Activated CD4-positive, alpha-beta T cell treated with anti-CD3 and anti-CD28 coated beads, Interleukin-10, Interleukin-2, amounts not matched to agents 100 ng/mL and 50 ng/mL, durations not matched to agents 16 hours and 8 hours (primary cell): Measurements from ENCODE around the gene NEK1.
A peak's percentile ranks its signal among the peaks of the same experiment; 100 is the strongest.
"Not testable (repeated sequence)": the region's sequence is repeated elsewhere in the genome, so short reads cannot be mapped to it uniquely, and the experiment has no call there.

Source experiments
- DNase-seq: peaks from one replicate; pipeline ENCODE4 v3.0.0-alpha.2; 2020

Gene NEK1

DNA sequence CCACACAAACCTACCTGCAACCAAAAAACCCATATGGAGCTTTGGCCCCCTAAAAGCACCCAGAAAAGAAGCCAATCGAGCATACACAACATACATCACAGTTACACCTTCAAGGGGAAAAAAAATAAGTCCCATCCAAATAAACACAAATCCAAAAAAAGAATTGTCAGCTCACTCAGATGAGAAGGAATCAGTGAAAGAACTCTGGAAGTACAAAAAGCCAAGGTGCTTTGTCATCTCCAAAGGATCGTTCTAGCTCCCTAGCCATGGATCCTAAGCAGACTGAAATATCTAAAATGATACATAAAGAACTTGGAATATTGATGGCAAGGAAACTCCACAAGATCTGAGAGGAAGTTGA is 119.2 kb downstream of the NEK1 start:
- DNase-seq = no peak

DNA sequence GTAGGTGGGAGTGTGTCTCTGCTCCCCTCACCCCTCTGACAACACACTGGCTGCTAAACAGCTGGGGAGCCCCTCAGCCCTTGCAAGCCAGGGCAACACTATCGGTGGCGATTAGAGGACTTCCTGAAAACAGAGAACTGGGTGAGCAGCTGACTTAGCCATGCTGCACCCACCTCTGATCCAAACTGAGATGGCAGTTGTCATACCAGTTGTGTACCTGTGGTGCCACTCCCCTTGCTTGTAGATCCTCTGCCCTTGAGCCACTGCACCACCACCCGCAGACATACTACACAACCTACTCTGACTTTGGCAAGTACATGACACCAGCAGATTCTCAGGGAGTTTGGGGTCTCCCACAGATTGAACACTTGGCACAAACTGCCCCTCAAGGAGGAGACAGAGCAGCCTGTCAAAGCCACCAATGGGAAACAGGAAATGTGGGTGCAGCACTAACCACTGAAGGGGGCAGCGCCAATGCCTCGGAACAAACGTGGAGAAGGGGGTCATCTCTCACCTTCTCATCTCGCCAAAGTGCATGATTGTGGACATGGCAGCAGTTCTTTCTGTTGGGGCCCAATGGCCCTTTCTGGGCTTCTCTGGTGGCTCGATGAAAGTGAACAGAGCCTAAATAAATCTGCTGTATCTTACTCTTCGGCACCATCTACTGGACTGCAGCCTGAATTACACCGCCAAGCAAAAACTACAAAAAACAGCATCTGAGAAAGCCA is 119.8 kb downstream of the NEK1 start:
- peak; percentile 47 for DNase-seq

DNA sequence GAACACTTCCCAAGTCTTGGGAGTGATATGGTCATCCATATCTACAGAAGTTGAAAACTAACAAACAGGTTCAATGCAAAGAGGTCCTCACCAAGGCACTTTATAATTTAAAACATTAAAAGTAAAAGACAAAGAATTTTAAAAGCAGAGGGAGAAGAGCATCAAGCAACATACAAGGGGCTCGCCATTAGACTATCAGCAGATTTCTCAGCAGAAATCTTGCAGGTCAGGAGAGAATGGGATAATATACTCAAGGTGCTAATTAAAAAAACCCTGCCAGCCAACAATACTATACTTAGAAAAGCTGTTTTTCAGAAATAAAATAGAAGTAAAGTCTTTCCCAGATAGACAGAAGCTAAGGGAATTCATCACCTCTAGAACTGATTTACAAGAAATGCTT is 121.2 kb downstream of the NEK1 start:
- no peak for DNase-seq

GRCh38 chr4:169489306-169489705 is 123.1 kb downstream of the NEK1 start:
- no peak for DNase-seq

- peak; percentile 52 for DNase-seq
These were observed 126.3 kb downstream of the NEK1 start for GRCh38 chr4:169485791-169486742.

- DNase-seq = no peak
These were observed 127.3 kb downstream of the NEK1 start for GRCh38 chr4:169485086-169485485.

GRCh38 chr4:169484485-169484884 is 127.9 kb downstream of the NEK1 start:
- DNase-seq = no peak

DNA sequence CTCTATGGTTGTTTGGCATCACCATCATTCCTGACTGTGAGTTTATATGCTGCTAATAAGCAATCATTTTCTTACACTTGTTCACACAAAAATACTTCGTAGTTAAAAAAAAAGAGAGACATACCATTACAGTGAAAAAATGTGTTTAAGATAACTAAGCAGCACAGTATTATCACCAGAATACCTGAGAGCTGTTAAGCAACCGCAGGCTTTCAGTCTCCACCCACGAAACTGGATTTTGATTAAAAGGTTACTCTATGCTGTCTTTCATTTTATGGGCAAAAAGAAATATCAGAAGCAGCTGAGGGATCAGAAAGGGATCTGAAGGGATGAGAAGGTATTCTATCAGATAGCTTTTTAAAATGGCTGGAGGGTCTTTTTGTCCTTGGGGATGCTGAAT is 148.3 kb downstream of the NEK1 start:
- DNase-seq = no peak

DNA sequence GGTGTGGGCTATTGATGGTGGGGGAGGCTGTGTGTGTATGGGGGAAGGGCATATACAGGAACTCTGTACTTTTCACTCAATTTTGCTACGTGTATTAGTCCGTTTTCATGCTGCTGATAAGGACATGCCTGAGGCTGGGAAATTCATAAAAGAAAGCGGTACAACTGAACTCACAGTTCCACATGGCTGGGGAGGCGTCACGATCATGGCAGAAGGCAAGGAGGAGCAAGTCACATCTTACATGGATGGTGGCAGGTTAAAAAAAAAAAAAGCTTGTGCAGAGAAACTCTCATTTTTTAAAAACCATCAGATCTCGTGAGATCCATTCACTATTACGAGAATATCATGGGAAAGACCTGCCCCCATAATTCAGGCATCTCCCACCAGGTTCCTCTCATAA is 152.3 kb downstream of the NEK1 start:
- no peak for DNase-seq

DNA sequence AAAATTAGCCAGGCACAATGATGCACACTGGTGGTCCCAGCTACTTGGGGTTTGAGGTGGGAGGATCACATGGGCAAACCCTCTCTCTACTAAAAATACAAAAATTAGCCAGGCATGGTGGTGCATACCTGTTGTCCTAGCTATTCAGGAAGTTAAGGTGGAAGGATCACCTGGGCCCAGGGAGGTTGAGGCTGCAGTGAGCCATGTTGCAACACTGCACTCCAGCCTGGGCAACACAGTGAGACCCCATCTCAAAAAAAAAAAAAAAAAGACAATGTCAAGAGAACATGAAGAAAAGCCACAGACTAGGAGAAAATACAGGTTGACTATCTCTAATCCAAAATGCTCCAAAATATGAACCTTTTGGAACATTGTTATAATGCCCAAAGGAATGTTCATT is 153.8 kb downstream of the NEK1 start:
- no peak for DNase-seq

DNA sequence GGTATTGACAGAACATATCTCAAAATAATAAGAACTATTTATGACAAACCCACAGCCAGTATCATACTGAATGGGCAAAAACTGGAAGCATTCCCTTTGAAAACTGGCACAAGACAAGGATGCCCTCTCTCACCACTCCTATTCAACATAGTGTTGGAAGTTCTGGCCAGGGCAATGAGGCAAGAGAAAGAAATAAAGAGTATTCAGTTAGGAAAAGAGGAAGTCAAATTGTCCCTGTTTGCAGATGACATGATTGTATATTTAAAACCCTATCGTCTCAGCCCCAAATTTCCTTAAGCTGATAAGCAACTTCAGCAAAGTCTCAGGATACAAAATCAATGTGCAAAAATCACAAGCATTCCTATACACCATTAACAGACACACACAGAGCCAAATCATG is 159.7 kb downstream of the NEK1 start:
- not testable (repeated sequence) for DNase-seq

- not testable (repeated sequence) for DNase-seq
These were observed 163.4 kb downstream of the NEK1 start for GRCh38 chr4:169448935-169449334.

DNA sequence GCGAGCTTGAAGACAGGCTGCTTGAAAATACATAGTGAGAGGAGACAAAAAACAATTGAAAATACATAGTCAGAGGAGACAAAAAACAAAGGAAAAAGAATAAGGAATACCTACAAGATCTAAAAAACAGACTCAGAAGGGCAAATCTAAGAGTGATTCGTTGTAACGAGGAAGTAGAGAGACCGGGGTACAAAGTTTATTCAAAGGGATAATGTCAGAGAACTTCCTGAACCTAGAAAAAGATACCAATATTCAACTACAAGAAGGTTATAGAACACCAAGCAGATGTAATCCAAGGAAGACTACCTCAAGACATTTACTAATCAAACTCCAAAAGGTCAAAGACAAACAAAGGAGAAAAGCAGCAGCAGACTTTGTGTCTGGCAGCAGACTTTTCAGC is 165.6 kb downstream of the NEK1 start:
- no peak for DNase-seq

GRCh38 chr4:169443748-169444147 is 168.6 kb downstream of the NEK1 start:
- DNase-seq = no peak

GRCh38 chr4:169440446-169440845 is 171.9 kb downstream of the NEK1 start:
- no peak for DNase-seq

GRCh38 chr4:169439244-169439643 is 173.1 kb downstream of the NEK1 start:
- DNase-seq = no peak

DNA sequence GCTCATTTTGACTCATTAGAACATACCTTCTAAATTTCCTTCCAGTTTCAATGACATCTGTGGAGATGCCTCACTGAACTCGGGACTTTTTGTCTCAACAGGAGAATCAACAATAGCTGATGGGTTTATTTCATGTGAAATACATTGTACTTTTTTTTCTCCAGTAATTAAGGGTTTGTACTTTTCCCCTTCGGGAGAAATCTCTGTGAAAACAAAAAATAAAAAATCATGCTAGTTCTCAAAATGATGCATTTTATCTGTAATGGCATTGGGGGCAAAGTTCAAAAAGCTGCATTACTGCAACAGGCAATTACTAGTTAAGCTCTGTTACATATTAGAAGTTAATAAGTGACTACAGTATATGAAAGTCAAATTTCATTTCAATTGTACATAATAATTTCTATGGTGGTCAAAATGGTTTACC is 174.3 kb downstream of the NEK1 start:
- DNase-seq = no peak

DNA sequence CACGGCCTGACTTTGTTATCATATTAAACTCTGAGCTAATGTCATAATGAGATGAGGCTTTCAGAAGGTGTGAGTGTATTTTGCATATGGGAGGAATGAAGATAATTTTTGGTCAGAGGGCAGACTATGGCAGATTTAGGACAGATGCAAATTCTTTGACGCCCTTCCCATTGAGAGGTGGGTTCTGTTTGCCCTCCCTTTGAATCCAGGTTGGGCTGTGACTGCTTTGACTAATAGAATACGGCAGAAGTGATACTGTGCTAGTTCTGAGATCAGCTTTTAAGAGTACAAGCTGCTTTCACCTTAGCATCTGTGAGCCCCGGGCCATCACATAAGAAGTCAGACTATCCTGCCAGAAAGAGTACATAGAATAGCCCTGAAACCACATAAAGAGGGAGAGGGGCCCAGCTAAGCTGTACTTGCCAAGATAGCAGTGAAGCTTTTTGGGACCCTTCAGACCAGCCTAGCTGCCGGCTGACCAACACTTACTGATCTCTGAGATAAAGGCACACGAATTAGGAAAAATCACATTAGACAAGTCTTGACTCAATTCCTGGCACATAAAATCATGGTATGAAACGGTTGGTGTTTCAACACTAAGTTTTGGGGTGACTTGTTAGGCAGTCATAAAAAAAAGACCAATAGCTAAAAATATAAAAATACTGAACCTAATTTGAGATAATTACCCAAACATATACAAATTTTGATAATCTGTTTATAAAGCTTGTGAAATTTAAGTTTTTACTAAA is 174.9 kb downstream of the NEK1 start:
- DNase-seq = no peak

DNA sequence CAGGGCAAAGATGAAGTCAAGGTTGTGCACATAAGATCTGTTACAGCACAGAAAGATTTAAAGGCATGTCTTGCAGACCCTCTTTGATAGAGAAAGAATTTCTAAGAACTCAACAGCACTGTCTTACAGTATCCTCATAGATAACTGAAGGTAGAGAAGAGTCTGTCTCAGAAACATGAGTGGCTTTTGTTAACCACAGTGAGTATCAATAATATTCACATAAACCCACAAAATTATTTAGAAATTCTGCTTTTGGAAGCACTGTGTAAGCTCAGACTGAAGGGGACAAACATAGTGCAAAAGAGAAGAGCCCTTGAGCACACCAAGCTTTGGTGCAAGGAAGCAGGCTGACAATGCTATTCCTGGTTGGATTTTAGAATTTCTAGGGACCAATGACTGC is 175.6 kb downstream of the NEK1 start:
- no peak for DNase-seq

GRCh38 chr4:169428376-169428775 is 184.0 kb downstream of the NEK1 start:
- DNase-seq = no peak

GRCh38 chr4:169427727-169428126 is 184.7 kb downstream of the NEK1 start:
- not testable (repeated sequence) for DNase-seq

GRCh38 chr4:169420291-169420690 is 192.1 kb downstream of the NEK1 start:
- no peak for DNase-seq

- no peak for DNase-seq
These were observed 193.5 kb downstream of the NEK1 start for GRCh38 chr4:169418846-169419245.
